HK-2 (cell line): Measurements from ENCODE around the gene TEX48.
A peak's percentile ranks its signal among the peaks of the same experiment; 100 is the strongest.

Experiments used
- DNase-seq: peaks from one replicate; pipeline ENCODE4 v3.0.0-alpha.2; 2018; ENCODE audit not compliant: unreplicated experiment

Gene TEX48

GRCh38 chr9:114666851-114667250 lies 15.1 kb downstream of the TEX48 start:
- no peak for DNase-seq

- DNase-seq = no peak
Observed at GRCh38 chr9:114666401-114666800, 15.6 kb downstream of the TEX48 start.

GRCh38 chr9:114664181-114664580 lies 17.8 kb downstream of the TEX48 start:
- no peak for DNase-seq

- peak; percentile 50 for DNase-seq
Observed at GRCh38 chr9:114662081-114662989, 19.7 kb downstream of the TEX48 start.

- DNase-seq = no peak
Observed at GRCh38 chr9:114657705-114658104, 24.3 kb downstream of the TEX48 start, which contains the start of gene TEX53. TEX53 (minus strand) TSS chr9:114657805; CDS start chr9:114657774, 31 bp downstream.

- no peak for DNase-seq
Observed at GRCh38 chr9:114656301-114656700, 25.7 kb downstream of the TEX48 start.

GRCh38 chr9:114655689-114656088 lies 26.3 kb downstream of the TEX48 start:
- no peak for DNase-seq

GRCh38 chr9:114653556-114654159 lies 28.3 kb downstream of the TEX48 start:
- DNase-seq = peak; percentile 77

GRCh38 chr9:114652776-114653555 lies 29.0 kb downstream of the TEX48 start:
- no peak for DNase-seq

GRCh38 chr9:114643896-114644295 lies 38.1 kb downstream of the TEX48 start:
- DNase-seq = no peak

- no peak for DNase-seq
Observed at GRCh38 chr9:114643001-114643400, 39.0 kb downstream of the TEX48 start.

- DNase-seq = no peak
Observed at GRCh38 chr9:114641967-114642366, 40.0 kb downstream of the TEX48 start.

GRCh38 chr9:114638404-114638803 lies 43.6 kb downstream of the TEX48 start:
- DNase-seq = no peak

- DNase-seq = no peak
Observed at GRCh38 chr9:114634387-114634786, 47.6 kb downstream of the TEX48 start.

- no peak for DNase-seq
Observed at GRCh38 chr9:114633438-114634089, 48.4 kb downstream of the TEX48 start.

GRCh38 chr9:114631166-114631565 lies 50.8 kb downstream of the TEX48 start:
- no peak for DNase-seq

GRCh38 chr9:114629563-114630090 lies 52.4 kb downstream of the TEX48 start:
- no peak for DNase-seq

- no peak for DNase-seq
Observed at GRCh38 chr9:114627553-114627952, 54.4 kb downstream of the TEX48 start.

GRCh38 chr9:114626415-114627020 lies 55.5 kb downstream of the TEX48 start:
- DNase-seq = no peak

GRCh38 chr9:114624677-114625076 lies 57.3 kb downstream of the TEX48 start:
- DNase-seq = no peak

- peak; percentile 30 for DNase-seq
Observed at GRCh38 chr9:114621975-114622609, 59.9 kb downstream of the TEX48 start.
